ENCODE results near the gene PIP5KL1.

Gene PIP5KL1

GRCh38 chr9:127876764-127877562 is 53.6 kb downstream of the PIP5KL1 start:
- no peak for DNase-seq (ENCODE audit: extremely low read depth, low read depth)
- TF ChIP-seq CTCF (IDR thresholded peaks at IDR 0.05; ENCODE audit: low read depth, low read length), result no peak

GRCh38 chr9:127876026-127876763 is 54.4 kb downstream of the PIP5KL1 start:
- TF ChIP-seq CTCF (IDR thresholded peaks at IDR 0.05; ENCODE audit: low read depth, low read length), result no peak

GRCh38 chr9:127875306-127875966 is 55.1 kb downstream of the PIP5KL1 start:
- DNase-seq (ENCODE audit: extremely low read depth, low read depth), result no peak
- TF ChIP-seq CTCF (IDR thresholded peaks at IDR 0.05; ENCODE audit: low read depth, low read length), result no peak

More at GRCh38 chr9:127876026-127876763, 54.4 kb downstream of the PIP5KL1 start:
- no peak for DNase-seq (ENCODE audit: extremely low read depth, low read depth)

- TF ChIP-seq CTCF (IDR thresholded peaks at IDR 0.05; ENCODE audit: low read depth, low read length), result no peak
- no peak for DNase-seq (ENCODE audit: extremely low read depth, low read depth)
Observed at GRCh38 chr9:127874301-127875221, 56.0 kb downstream of the PIP5KL1 start.

- no peak for DNase-seq (ENCODE audit: extremely low read depth, low read depth)
- TF ChIP-seq CTCF (IDR thresholded peaks at IDR 0.05; ENCODE audit: low read depth, low read length), result no peak
Observed at GRCh38 chr9:127873886-127874285, 56.7 kb downstream of the PIP5KL1 start.

- TF ChIP-seq CTCF (IDR thresholded peaks at IDR 0.05; ENCODE audit: low read depth, low read length), result no peak
- no peak for DNase-seq (ENCODE audit: extremely low read depth, low read depth)
Observed at GRCh38 chr9:127873223-127873691, 57.3 kb downstream of the PIP5KL1 start.

Measured in AG09319 (cell line).